GM12801 (cell line): ENCODE data around the gene PHYH.

Experiments used
- CTCF ChIP-seq: IDR thresholded peaks from one replicate; pipeline ENCODE4 v1.5.1; 2011; ENCODE audit warnings: control low read depth; ENCODE audit not compliant: insufficient read length; ENCODE audit errors: extremely low read depth

The PHYH gene

GRCh38 chr10:13262433-13262832 is 37.4 kb downstream of the PHYH start:
- TF ChIP-seq CTCF, result no peak

GRCh38 chr10:13257621-13258140 is 42.2 kb downstream of the PHYH start:
- TF ChIP-seq CTCF, result no peak

- no peak for TF ChIP-seq CTCF
Observed at GRCh38 chr10:13256627-13257026, 43.2 kb downstream of the PHYH start.

GRCh38 chr10:13253726-13254125 is 46.1 kb downstream of the PHYH start:
- no peak for TF ChIP-seq CTCF

GRCh38 chr10:13247784-13248183 is 52.1 kb downstream of the PHYH start:
- no peak for TF ChIP-seq CTCF

GRCh38 chr10:13247246-13247645 is 52.6 kb downstream of the PHYH start:
- no peak for TF ChIP-seq CTCF

- no peak for TF ChIP-seq CTCF
Observed at GRCh38 chr10:13241613-13242012, 58.3 kb downstream of the PHYH start.

- no peak for TF ChIP-seq CTCF
Observed at GRCh38 chr10:13239923-13240322, 59.9 kb downstream of the PHYH start.
